HepG2 (cell line): ENCODE measurements around the gene EMP2. TPM values are rescaled to one million over a fixed set of nuclear protein-coding genes. Genes with fewer than 3 reads are reported as not detected.
A peak's percentile ranks its signal among the peaks of the same experiment; 100 is the strongest.

Experiments
- AGO2 ChIP-seq: fragments of 200-400 bp; formaldehyde crosslinking; optimal IDR thresholded peaks from 2 replicates; pipeline ENCODE3; 2017; ENCODE audit warnings: mild to moderate bottlenecking, low read depth, low read length, moderate library complexity
- CEBPG ChIP-seq: IDR thresholded peaks from 2 replicates; pipeline ENCODE4 v1.6.1; 2016
- DMAP1 ChIP-seq: IDR thresholded peaks from 2 replicates; pipeline ENCODE4 v1.6.1; 2016
- ELF3 ChIP-seq: IDR thresholded peaks from 2 replicates; pipeline ENCODE4 v1.6.1; 2016; ENCODE audit warnings: missing genetic modification reagents, missing compliant biosample characterization
- ETS1 ChIP-seq: sonication (generic); formaldehyde crosslinking; IDR thresholded peaks from 2 replicates; pipeline ENCODE4 v1.4.0; 2020; ENCODE audit warnings: missing genetic modification reagents
- HDAC2 ChIP-seq: sonication (generic); formaldehyde crosslinking; IDR thresholded peaks from 2 replicates; pipeline ENCODE4 v1.4.0; 2020; ENCODE audit warnings: missing genetic modification reagents
- HNF4A ChIP-seq: sonication (generic); formaldehyde crosslinking; IDR thresholded peaks from 2 replicates; pipeline ENCODE4 v1.4.0; 2020; ENCODE audit warnings: missing genetic modification reagents
- IRF2 ChIP-seq: IDR thresholded peaks from 2 replicates; pipeline ENCODE4 v1.6.1; 2018; ENCODE audit warnings: missing genetic modification reagents, missing compliant biosample characterization
- IRX3 ChIP-seq: sonication (generic); formaldehyde crosslinking; IDR thresholded peaks from 2 replicates; pipeline ENCODE4 v1.8.1; 2023; ENCODE audit warnings: mild to moderate bottlenecking, low read depth, missing genetic modification reagents, borderline replicate concordance
- LCORL ChIP-seq, 2 experiments: fragments of 450-650 bp in 1 of 2; sonication (generic) in 1 of 2; formaldehyde crosslinking in 1 of 2; IDR thresholded peaks; 2 replicates each; pipeline versions ENCODE4 v1.5.0 to v1.6.1; 2017 to 2020; ENCODE audit warnings: antibody characterized with exemption in 1 of 2, missing genetic modification reagents in 1 of 2
- NKX3-1 ChIP-seq: sonication (generic); formaldehyde crosslinking; IDR thresholded peaks from 2 replicates; pipeline ENCODE4 v1.5.0; 2020; ENCODE audit warnings: missing genetic modification reagents
- SIX4 ChIP-seq: sonication (generic); formaldehyde crosslinking; IDR thresholded peaks from 2 replicates; pipeline ENCODE4 v1.4.0; 2020; ENCODE audit warnings: missing genetic modification reagents
- SMYD3 ChIP-seq: sonication (generic); formaldehyde crosslinking; IDR thresholded peaks from 2 replicates; pipeline ENCODE4 v1.8.1; 2023; ENCODE audit warnings: mild to moderate bottlenecking, missing genetic modification reagents
- SRSF9 ChIP-seq: fragments of 200-400 bp; formaldehyde crosslinking; IDR thresholded peaks from 2 replicates; pipeline ENCODE4 v1.6.1; 2018; ENCODE audit warnings: borderline replicate concordance, mild to moderate bottlenecking, low read depth, low read length; ENCODE audit not compliant: insufficient read depth, poor library complexity, severe bottlenecking
- ZBTB33 ChIP-seq: sonication (generic); formaldehyde crosslinking; IDR thresholded peaks from 2 replicates; pipeline ENCODE4 v1.4.0; 2020; ENCODE audit warnings: missing genetic modification reagents
- ZC3H4 ChIP-seq: sonication (generic); formaldehyde crosslinking; IDR thresholded peaks from 2 replicates; pipeline ENCODE4 v1.4.0; 2020; ENCODE audit warnings: missing genetic modification reagents, borderline replicate concordance
- ZNF205 ChIP-seq: IDR thresholded peaks from 2 replicates; pipeline ENCODE4 v1.6.1; 2018; ENCODE audit warnings: missing biosample characterization, missing genetic modification reagents
- ZNF256 ChIP-seq: sonication (generic); formaldehyde crosslinking; conservative IDR thresholded peaks from 2 replicates; pipeline ENCODE4 v1.4.0; 2020; ENCODE audit warnings: missing genetic modification reagents
- ZNF326 ChIP-seq: sonication (generic); formaldehyde crosslinking; IDR thresholded peaks from 2 replicates; pipeline ENCODE4 v1.4.0; 2020; ENCODE audit warnings: missing genetic modification reagents, borderline replicate concordance
- ZNF563 ChIP-seq: sonication (generic); formaldehyde crosslinking; IDR thresholded peaks from 2 replicates; pipeline ENCODE4 v1.8.0; 2022; ENCODE audit warnings: mild to moderate bottlenecking, moderate library complexity, missing genetic modification reagents
- ZNF776 ChIP-seq: sonication (generic); formaldehyde crosslinking; IDR thresholded peaks from 2 replicates; pipeline ENCODE4 v1.4.0; 2020; ENCODE audit warnings: mild to moderate bottlenecking, missing genetic modification reagents
- ZNF83 ChIP-seq: sonication (generic); formaldehyde crosslinking; IDR thresholded peaks from 2 replicates; pipeline ENCODE4 v1.4.0; 2020; ENCODE audit warnings: missing genetic modification reagents, mild to moderate bottlenecking, borderline replicate concordance
- polyA plus RNA-seq, 8 experiments: library from polyadenylated mRNA; depleted of rRNA in 3 of 8; stranded (reverse) in 7 of 8; unstranded in 1 of 8; fragments of >200 nt; fragmentation: Illumina TruSeq in 4 of 8; extraction: Trizol in 4 of 8; gene quantifications; 2 replicates each; pipeline versions ENCODE4 v1.2.1 to v1.2.3, GENCODE V29; 2011 to 2016; ENCODE audit warnings: low read depth in 4 of 8, missing spikeins in 1 of 8, mixed read lengths in 1 of 8; ENCODE audit not compliant: insufficient read depth in 1 of 8
- total RNA-seq, 5 experiments: library from RNA; depleted of rRNA; stranded (reverse); fragments of >200 nt; fragmentation: Illumina TruSeq; extraction: Trizol; gene quantifications; 2 replicates each; pipeline ENCODE4 v1.2.3, GENCODE V29; 2016; ENCODE audit warnings: low read depth in 1 of 5
- TF ChIP-seq, protein P1 (sequence below): sonication (generic); formaldehyde crosslinking; IDR thresholded peaks from 2 replicates; pipeline ENCODE4 v1.4.0; 2020; ENCODE audit warnings: missing genetic modification reagents
- TF ChIP-seq, protein P2 (sequence below): sonication (generic); formaldehyde crosslinking; IDR thresholded peaks from 2 replicates; pipeline ENCODE4 v1.4.0; 2020; ENCODE audit warnings: low read depth, mild to moderate bottlenecking, missing genetic modification reagents
- TF ChIP-seq, protein P3 (sequence below): sonication (generic); formaldehyde crosslinking; IDR thresholded peaks from 2 replicates; pipeline ENCODE4 v1.5.0; 2020; ENCODE audit warnings: mild to moderate bottlenecking, missing genetic modification reagents, moderate library complexity

EMP2 gene
- total and polyA plus RNA-seq, 2 of the 13 experiments (the other 11 are each of a cell fraction or from before 2014, with no cell fraction given): 24.6 to 91.2 TPM

GRCh38 chr16:10509534-10510025 is 70.8 kb downstream of the EMP2 start (continued):
- TF ChIP-seq, protein P1, sequence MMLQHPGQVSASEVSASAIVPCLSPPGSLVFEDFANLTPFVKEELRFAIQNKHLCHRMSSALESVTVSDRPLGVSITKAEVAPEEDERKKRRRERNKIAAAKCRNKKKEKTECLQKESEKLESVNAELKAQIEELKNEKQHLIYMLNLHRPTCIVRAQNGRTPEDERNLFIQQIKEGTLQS (CRISPR knock-in tag): no peak
- TF ChIP-seq CEBPG (peak; percentile 36; the same call in 1 of the 2 replicates), DMAP1 (CRISPR knock-in tag) (no peak), SIX4 (CRISPR knock-in tag) (no peak), SMYD3 (no peak), ZNF256 (CRISPR knock-in tag) (no peak), HNF4A (CRISPR knock-in tag) (peak; percentile 16; the same call in 1 of the 2 replicates), ZC3H4 (CRISPR knock-in tag) (no peak), SRSF9 (no peak), ZNF83 (CRISPR knock-in tag) (0 out of 2 replicates have a peak, but pooled peaks have one; percentile 26), ZBTB33 (CRISPR knock-in tag) (no peak), NKX3-1 (no peak), ELF3 (CRISPR knock-in tag) (peak; percentile 63; the same call in 1 of the 2 replicates), ZNF563 (CRISPR knock-in tag) (no peak), AGO2 (no peak), IRX3 (no peak), IRF2 (CRISPR knock-in tag) (peak; percentile 82; the same call in 1 of the 2 replicates), ZNF776 (no peak), ZNF205 (CRISPR knock-in tag) (no peak), HDAC2 (CRISPR knock-in tag) (peak; percentile 52; the same call in 1 of the 2 replicates), ETS1 (CRISPR knock-in tag) (no peak), LCORL (IDR thresholded peaks at IDR 0.05) (no peak), LCORL (CRISPR knock-in tag; IDR thresholded peaks at IDR 0.05) (peak; percentile 78; the same call in 1 of the 2 replicates), ZNF326 (CRISPR knock-in tag) (no peak)
- TF ChIP-seq, protein P2, sequence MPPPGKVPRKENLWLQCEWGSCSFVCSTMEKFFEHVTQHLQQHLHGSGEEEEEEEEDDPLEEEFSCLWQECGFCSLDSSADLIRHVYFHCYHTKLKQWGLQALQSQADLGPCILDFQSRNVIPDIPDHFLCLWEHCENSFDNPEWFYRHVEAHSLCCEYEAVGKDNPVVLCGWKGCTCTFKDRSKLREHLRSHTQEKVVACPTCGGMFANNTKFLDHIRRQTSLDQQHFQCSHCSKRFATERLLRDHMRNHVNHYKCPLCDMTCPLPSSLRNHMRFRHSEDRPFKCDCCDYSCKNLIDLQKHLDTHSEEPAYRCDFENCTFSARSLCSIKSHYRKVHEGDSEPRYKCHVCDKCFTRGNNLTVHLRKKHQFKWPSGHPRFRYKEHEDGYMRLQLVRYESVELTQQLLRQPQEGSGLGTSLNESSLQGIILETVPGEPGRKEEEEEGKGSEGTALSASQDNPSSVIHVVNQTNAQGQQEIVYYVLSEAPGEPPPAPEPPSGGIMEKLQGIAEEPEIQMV (CRISPR knock-in tag): peak; percentile 30; the same call in 1 of the 2 replicates
- TF ChIP-seq, protein P3, sequence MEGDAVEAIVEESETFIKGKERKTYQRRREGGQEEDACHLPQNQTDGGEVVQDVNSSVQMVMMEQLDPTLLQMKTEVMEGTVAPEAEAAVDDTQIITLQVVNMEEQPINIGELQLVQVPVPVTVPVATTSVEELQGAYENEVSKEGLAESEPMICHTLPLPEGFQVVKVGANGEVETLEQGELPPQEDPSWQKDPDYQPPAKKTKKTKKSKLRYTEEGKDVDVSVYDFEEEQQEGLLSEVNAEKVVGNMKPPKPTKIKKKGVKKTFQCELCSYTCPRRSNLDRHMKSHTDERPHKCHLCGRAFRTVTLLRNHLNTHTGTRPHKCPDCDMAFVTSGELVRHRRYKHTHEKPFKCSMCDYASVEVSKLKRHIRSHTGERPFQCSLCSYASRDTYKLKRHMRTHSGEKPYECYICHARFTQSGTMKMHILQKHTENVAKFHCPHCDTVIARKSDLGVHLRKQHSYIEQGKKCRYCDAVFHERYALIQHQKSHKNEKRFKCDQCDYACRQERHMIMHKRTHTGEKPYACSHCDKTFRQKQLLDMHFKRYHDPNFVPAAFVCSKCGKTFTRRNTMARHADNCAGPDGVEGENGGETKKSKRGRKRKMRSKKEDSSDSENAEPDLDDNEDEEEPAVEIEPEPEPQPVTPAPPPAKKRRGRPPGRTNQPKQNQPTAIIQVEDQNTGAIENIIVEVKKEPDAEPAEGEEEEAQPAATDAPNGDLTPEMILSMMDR (CRISPR knock-in tag): peak; percentile 100
